Stimulated activated CD4-positive, alpha-beta T cell treated with anti-CD3 and anti-CD28 coated beads, Interleukin-15, amount 100 ng/mL, for 24 hours (primary cell): ENCODE data around the gene BRI3BP.
"Not testable (repeated sequence)": the region's sequence is repeated elsewhere in the genome, so short reads cannot be mapped to it uniquely, and the experiment has no call there.

Experiments used
- DNase-seq: peaks from one replicate; pipeline ENCODE4 v3.0.0-alpha.2; 2020

The BRI3BP gene

DNA sequence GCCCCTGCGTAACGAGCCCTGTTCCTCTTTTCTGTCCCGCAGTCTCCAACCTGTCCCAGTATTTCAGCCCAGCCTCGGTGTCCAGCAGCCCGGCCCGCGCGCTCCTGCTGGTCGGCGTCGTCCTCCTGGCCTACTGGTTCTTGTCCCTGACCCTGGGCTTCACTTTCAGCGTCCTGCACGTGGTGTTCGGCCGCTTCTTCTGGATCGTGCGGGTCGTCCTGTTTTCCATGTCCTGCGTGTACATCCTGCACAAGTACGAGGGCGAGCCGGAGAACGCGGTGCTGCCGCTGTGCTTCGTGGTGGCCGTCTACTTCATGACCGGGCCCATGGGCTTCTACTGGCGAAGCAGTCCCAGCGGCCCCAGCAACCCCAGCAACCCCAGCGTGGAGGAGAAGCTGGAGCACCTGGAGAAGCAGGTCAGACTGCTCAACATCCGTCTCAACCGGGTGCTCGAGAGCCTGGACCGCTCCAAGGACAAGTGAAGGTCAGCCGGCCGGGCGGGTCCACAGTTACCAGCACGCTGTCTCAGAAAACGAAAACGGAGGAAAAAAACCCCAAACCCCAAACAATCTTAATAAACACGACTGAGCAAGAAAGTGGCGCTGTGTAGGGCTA lies 31.6 kb downstream of the BRI3BP start:
- no peak for DNase-seq

DNA sequence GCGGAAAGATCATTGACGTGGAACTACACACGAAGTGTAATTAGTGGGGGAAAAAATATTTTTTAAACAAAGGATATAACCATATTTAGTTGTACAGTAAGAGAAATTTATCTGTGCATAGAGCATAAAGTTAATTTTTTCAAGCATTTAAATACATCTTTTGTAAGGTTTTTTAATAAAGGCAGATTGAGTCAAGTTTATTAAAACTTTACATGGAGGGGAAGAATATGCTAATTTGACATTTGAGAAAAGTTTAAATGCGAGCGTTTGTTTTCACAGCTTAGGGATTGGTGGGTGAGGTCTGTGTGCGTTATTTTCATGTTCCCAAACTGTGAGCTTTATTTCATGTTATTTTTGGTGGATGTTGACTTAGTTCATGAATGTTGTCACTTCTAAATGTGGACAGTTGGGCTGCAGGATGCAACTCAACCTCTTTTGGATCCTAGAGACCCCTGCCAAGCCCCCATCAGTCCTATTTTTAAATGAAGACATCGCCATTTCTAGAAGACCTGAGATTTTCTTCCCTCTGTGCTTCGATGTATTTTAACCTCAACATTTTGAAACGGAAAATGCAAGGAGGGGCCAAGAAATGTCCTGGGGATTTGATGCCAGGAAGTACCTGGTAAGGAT lies 32.3 kb downstream of the BRI3BP start:
- no peak for DNase-seq

DNA sequence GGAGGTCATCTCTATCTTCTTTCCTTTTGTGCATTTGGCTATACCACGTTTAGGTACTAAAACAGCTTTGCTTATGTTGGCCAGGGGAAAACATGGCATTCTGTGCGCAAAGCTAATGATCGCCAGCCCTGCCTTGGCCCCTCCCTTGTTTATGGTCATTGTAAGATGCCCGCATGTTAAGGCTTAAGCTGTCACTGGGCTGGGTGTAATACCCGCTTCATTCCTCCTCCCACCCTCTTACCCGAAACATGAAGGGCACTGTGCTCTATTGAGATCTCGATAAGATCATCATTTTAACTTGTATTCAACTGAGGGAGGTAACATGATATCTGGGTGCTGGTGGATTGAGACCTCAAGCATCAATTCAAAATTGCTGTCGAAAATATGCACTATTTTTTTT lies 34.7 kb downstream of the BRI3BP start:
- DNase-seq = no peak

DNA sequence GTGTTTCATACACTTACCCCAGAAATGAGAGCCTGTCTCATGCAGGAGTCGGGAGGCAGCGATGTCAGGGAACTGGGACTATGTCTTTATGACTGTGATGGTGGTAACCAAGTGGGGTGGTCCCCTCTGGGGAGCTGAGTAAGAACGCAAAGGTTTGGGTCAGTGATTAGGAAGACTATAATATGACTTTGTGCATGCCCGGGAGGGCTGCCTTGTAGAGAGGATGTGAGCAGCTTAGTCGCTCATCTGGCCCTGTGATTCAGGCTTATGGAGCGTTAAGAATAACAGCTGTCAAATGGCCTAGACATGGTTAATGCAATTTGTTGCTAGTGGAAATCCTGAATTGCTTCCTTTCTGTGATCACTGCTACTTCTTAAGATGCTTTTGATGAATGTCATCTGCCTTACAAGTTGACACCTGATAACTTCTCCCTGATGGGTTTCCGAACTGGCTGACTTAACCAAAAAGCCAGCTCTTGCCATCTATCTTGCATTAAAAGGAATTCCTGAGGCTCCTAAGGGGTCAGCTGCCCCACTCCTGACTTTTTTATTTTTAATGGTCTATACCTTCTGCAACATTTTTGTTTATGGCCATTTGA lies 36.4 kb downstream of the BRI3BP start:
- no peak for DNase-seq

DNA sequence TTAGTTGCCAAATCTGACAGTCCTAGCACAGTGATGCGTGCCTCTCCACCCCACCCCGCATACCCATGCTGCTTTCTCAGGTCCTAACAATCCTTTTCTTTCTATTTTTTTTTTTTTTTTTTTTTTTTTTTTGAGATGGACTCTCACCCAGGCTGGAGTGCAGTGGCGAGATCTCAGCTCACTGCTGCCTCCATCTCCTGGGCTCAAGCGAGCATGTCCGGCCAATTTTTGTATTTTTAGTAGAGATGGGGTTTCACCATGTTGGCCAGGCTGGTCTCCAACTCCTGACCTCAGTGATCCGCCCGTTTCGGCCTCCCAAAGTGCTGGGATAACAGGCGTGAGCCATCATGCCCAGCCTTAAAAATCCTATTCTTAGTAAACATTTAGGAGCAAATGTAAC lies 38.0 kb downstream of the BRI3BP start:
- DNase-seq = not testable (repeated sequence)

DNA sequence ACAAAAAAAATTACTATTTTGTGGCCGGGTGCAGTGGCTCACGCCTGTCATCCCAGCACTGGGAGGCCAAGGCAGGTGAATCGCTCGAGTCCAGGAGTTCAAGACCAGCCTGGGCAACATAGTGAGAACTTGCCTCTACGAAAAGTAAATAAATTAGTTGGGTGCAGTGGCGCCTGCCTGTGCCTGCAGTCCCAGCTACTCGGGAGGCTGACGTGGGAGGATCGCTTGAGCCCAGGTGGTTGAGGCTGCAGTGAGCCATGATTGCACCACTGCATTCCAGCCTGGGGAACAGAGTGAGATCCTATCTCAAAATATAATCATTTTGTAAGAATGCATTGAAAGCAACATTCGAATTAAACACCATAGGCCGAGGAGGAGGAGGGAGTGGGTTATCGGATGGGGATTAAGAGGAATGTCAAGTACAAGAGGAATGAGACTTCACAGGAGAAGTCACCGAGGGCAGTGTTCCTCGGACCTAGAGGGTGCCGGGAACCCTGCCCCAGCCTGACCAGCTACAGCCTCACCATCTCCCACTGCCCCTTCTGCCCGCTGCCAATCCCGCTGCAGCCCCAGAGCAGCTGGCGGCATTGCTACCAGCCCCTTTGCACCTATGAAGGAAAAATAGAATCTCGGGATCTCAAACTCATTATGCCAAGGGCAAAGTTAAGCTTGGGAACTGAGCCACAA lies 39.2 kb downstream of the BRI3BP start:
- no peak for DNase-seq

DNA sequence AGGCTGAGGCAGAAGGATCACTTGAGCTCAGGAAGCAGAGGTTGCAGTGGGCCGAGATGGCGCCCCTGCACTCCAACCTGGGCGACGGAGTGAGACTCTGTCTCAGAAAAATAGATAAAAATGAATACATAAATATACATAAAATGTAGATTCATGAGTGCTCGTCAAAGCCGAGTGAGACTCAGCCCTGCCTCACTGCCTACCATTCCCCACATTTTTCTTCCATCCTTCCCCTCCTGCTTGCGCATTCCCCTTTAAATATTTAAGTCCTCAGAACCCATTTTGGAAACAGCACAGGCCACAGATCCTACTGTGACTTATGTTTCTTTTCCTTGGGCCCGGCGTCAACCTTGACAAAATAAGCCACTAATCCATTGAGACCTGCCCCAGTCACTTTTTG lies 39.8 kb downstream of the BRI3BP start:
- DNase-seq = no peak

DNA sequence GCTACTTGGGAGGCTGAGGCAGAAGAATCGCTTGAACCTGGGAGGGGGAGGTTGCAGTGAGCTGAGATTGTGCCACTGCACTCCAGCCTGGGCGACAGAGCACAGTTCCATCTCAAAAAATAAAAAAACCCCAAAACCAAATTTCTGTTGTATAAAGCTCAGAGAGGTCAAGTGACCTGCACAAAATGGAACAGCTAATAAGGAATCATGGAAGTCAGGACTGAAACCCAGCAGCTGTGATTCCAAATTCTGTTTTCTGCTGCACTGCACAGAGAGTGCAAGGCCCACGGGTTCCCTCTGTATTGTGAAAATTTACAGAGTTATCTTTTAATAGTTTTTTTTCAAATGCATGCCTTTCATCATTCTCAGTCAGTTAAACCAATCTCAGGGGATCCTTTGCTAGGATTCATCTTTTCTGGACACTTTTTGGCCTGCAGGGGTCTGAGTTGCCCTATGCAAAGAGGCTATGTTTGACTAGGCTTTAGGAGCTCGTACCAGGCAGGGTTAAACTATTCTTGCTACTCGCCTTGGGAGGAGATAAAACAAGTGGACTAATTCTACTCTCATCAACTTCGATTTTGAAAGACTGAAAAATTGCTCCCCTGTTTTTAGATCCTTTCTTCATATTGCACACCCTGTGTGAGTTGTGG lies 45.7 kb downstream of the BRI3BP start:
- no peak for DNase-seq

DNA sequence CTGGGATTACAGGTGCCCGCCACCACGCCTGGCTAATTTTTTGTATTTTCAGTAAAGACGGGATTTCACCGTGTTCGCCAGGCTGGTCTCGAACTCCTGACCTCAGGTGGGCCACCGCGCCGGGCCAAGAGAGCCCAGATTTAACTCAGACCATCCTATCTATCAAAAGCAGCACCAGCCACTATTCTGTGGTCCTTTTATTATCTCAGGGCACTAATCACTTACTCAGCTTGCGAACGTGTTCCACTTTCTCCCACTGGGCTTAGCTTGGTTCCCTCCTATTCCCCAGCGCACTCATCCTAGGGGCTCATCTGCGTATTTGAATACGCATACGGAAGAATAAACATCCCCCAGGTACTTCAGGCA lies 55.6 kb downstream of the BRI3BP start:
- no peak for DNase-seq

DNA sequence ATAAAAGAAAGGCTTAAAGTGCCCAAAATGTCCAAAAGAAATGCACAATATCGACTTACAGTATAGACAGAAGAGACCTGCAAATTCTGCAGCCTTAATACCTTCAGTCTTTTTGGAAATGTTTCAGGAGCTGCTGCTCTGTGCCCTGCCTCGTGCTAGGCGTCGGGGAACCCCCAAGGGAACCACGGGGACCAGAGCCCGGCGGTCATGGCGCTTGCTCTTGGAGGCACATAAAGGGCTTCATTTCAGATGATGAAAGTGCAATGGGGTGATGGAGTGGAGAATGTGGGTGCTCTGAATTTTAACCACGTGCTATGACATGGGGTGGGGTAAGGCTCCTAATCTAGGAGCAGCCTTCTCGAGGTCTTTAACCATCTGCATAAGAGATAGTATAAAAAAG lies 57.0 kb downstream of the BRI3BP start:
- DNase-seq = no peak

DNA sequence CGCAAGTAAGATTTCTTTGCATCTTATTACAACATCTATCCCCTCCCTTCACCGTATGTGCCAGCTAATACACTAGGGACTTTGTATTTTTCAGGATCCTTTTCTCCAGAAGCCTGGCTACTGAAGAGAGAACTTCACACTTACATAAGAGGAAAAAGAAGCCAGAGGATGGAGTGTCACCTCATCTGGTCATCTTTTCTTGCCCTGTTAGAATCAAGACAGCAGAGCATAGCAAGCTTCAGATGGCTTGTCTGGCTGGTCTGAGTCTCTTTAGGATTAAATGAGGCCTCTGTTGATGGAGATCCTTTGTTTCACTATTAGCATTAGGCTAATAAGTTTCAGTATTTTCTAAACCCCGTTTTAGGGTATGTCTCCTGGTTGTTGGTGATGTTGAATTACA lies 57.4 kb downstream of the BRI3BP start:
- DNase-seq = no peak

DNA sequence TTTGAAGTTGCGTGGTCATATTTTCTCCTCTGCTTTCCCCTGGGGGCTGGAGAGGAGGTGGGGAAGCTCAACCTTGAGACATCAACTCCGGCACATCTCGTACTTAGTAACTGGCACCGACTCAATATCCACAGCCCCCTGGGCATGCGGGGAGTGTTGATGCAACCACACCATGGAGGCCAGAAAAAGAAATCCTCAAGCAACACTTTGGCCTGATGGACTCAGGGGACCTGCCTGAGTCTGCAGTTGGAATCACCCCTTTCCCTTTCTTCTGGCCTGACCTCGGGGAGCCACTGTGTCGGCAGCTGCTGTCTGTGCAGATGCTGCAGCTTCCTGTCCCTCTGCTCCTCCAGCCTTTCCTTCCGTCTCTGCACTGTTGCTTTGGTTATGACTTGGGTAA lies 60.4 kb downstream of the BRI3BP start:
- DNase-seq = no peak

DNA sequence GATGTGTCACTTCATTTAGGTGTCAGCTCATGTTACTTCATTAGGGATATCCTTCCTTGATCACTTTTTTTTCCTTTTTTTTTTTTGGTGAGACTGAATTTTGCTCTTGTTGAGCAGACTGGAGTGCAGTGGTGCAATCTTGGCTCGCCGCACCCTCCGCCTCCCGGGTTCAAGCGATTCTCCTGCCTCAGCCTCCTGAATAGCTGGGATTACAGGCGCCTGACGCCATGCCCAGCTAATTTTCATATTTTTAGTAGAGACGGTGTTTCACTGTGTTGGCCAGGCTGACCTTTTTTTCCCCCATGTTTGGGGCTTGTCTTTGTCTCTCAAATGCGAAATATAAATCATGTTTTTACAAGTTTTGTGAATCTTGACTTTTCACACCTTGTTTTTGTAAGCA lies 62.1 kb downstream of the BRI3BP start:
- DNase-seq = no peak

DNA sequence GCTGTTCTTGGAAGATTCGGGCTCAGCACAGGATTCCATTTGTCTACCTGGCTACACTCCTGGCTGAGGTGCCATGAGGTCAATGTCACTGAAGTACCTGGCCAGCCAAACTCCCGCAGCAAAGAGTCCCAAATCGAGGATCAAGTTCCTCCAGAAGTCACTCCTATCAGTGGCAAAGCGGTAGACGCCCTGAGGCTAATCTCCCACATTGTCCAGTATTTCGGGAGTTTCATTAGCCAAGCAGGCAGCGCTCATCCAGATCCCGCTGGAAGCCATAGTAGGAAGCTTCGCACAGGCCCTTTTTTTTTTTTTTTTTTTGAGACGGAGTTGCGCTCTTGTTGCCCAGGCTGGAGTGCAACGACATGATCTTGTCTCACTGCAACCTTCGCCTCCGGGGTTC lies 62.9 kb downstream of the BRI3BP start:
- DNase-seq = no peak

DNA sequence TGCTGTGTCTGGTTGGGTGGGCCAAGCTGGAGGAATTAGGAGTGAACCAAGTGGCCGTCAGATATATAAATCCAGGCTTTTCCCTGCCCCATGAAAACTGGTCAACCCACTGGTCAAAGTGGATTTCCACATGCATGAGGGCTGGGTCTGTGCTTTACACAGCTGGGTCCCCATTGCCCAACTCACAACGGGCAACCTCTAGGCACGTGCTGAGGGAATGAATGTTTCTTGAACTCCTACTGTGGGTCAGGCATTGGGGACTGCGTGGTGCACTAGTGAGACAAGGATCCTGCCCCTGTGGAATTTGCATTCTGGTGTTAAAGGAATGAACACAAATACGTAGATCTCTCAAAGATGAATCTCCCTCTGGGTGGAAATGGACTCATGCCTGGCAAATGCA lies 64.3 kb downstream of the BRI3BP start:
- no peak for DNase-seq

DNA sequence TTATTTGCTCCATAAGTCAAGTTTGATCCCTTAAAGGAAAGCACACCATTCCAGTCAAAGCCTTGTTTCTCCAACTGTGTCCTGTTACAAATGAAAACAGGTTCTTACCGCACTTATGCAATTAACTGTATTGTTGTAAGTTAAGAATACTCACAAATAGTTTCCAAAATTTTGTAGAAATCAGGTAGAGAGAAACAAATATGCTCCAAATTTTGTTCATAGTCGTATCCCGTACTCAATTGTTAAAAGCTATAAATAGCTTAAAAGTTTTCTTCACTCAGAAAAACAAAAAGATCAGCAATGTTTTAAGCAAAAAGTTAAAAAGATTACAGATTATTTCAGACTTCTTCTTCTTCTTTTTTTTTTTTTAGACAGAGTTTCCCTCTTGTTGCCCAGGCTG lies 67.8 kb downstream of the BRI3BP start:
- no peak for DNase-seq

DNA sequence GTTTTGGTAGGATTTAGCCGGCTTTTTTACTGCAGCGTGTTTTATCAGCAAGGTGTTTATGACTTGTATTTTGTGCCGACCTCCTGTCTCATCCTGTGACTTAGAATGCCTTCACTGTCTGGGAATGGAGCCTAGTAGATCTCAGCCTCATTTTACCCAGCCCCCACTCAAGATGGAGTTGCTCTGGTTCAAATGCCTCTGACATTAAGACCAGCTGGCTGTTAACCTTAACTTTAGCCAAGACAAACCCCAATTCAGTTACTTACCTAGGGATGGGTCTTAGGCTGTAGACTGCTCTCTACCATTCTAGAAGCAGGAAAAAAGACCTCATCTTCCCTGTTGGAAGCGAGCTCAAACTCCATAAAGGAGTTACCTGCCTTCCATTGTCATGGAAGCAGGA lies 70.1 kb downstream of the BRI3BP start:
- not testable (repeated sequence) for DNase-seq

DNA sequence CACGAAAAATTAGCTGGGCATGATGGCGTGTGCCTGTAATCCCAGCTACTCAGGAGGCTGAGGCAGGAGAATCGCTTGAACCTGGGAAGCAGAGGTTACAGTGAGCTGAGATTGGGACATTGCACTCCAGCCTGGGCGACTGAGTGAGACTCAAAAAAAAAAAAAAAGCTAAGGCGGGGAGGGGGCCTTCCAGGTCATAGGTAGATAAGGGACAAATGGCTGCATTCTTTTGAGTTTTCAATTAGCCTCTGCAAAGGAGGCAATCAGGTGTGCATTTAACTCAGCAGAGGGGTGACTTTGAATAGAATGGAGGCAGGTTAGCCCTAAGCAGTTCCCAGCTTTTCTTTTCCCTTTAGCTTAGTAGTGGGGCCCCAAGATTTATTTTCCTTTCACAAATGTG lies 71.0 kb downstream of the BRI3BP start:
- DNase-seq = no peak

DNA sequence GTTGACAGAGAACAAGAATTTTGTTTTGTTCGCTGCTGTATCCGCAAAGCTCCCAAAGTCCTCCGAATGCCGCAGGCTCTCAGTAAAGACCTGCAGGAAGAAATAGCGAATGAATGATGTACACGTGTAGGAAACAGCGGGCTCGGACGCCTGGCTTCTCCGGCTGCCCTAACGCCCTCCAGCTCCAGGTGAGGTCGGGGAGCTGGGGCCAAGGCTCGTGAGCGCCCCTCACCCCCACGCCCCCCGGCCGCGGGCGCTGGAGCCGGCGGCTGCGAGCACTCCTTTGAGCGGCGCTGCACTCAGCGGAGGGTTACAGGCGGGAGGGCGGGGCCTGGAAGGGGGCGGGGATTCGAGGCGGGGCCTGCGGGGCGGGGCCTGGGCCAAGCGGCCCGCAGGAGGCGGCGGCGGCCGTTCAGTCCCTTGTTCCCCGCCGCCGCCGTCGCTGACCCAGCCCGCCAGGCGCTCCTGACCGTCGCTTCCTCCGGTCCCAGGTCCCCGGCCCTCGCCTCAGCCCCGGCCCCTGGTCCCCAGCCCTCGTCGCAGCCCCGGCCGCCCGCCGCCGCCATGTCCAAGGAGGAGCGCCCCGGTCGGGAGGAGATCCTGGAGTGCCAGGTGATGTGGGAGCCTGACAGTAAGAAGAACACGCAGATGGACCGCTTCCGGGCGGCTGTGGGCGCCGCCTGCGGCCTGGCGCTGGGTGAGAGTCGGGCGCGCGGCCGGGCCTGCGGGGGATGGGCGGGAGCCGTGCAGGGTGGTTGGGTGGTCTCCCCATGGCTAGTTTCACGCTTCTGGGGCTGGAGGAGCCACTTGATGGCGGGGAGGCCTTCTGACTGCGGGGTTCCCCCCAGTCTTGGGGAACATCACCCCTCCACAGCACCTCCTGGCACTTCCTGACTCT lies 71.8 kb downstream of the BRI3BP start, which contains the start of gene AACS:
Gene AACS, plus strand, starts transcription at position 415 of the 898 bp plus-strand sequence. Its CDS starts 150 bp downstream, at position 565.
- DNase-seq = peak; percentile 81

DNA sequence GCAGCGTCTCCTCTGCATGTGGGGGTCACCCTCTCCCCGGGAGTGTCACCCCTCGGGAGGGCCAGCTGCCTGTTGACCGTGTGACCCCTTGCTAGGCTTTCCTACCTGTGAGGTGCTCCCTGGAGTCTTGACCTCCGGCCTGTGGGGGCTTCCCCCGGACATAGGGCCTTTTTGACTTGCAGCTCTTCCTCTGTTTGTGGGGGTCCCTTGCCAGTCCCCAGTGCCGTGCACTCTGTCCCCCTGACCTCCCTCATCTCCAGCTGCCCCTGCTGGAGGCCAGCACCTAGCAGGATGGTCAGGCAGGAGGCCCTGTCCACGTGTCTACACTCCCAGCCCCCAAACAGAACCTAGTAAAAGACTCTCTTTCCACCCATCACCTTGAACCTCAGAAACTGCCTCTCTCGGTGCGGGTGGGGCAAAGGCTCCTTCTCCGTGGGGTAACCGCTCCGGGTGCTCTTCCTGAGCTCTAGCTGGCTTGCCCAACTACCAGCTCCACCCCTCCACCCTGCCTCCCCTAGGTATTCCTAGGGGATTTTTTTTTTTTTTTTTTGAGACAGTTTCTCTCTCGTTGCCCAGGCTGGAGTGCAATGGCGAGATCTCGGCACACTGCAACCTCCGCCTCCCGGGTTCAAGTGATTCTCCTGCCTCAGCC lies 72.6 kb downstream of the BRI3BP start:
- no peak for DNase-seq

DNA sequence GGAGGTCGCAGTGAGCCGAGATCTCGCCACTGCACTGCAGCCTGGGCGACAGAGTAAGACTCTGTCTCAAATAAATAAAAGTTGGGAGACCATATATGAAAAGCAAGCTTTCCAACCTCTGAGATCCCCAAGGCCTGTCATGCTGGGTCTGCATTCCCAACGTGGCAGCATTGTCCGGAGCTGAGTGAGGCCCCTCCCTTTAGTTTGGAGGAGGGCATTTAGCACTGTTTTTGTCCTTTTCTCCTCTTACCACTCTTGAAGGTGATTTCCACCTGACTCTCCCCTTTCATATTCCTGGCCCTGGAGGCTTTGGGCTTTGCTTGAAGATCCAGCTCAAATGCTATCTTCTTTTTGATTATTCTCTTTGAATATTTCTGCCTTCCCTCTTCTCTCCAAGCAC lies 74.9 kb downstream of the BRI3BP start:
- no peak for DNase-seq

DNA sequence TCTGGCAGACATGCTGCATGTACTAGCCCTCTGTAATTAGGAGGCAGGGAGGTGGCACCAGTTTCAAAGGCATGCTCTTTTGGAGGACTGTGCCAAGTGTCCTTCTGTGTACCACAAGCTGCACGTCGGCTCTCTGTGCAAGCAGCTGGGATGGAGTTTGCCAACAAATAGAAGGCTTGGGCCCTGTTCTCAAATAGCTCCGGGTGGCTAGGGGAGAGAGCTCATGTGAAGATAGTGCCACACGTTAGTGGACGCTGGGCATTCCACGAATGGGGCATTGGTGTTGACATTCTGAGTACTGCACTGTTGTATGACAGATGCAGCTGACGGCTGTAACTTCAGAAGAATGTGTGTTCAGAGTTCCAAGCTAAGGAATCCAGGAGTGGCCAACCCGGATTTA lies 76.2 kb downstream of the BRI3BP start:
- DNase-seq = no peak
